GM11168 (cell line): Measurements from ENCODE around the gene NR5A1.

Experiments
- in situ Hi-C: fragments of 300-500 bp; cut with MboI; formaldehyde crosslinking; loops from one replicate; pipeline ENCODE4 v1.12.0; 2022; ENCODE audit warnings: low sequenced_read_pairs; ENCODE audit not compliant: unreplicated experiment

The NR5A1 gene

DNA sequence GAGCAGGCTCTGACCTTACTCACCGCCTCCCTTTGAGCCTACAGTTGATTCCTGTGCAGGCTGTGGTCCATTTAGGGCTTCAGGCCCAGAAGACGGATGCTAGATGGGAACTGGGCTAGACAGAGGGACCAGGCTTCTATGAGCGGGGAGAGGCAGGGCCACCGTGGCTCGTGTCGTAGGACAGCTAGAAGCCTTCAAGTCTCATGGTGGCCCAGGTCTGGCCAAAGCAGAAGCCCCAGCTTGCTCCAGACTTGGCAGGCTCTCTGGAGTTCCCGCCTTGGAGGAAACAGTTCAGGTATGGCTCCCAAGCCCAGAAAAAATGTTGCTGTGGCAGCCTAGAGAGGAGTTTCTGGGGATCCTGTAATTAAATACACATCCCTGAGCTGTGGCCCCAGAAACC is 10.9 kb upstream of the NR5A1 start:
- in situ Hi-C loops = no loop called here

DNA sequence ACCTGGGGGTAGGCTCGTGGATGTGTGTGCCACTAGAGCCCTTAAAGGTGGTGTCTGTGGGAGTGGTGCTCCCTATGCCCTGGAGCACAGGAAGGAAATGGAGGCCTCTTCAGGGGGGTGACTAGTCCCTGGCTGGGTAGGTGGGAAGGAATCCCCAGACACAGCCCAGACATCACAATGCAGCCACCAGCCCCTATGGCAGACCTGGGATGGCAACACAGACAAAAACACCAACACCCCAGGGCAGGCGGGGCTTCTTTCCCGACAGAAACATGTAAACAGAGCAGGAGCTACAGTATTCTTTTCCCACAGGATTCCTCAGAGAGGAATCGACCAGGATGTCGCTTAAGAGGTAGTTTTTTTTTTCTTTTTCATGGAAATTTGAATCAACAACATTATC is 10.4 kb upstream of the NR5A1 start:
- in situ Hi-C loops = no loop called here

DNA sequence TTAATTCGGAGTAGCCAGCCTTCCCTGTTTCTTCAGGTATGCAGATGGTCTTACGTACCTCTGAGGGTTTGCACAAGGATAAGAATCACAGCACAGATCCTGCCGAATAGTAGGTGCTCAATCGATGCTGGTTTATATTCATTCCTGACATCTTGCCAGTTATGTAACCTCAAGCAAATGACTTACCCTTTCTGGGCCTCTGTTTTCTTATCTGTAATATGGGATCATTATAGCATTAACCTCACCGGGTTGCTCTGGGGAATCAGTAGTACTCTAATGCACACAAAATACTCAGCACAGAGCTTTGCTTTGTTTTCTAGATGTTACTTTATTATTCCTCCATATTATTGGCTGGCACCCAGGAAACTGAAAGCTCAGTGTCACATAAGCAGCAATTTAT is 7.7 kb upstream of the NR5A1 start:
- in situ Hi-C loops = no loop called here

DNA sequence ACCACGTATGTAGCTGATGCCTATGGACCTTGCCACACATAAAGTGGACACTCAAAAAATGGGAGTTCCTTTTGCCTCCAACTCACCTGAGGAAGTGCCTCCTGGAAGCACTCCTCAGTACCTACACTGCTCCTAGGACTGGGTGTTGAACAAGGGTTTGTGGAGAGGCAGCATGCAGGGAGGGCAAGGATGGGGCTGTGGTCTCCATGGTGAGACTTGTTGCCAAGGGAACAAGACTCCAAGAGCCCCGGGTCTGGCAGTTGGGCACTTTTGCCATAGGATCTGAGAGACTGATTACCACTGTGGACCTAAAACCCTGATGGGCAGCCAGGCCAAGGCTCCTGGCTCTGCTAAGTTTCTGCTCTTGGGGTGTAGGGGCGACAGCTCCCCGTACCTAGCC is 6.9 kb upstream of the NR5A1 start:
- in situ Hi-C loops = no loop called here

DNA sequence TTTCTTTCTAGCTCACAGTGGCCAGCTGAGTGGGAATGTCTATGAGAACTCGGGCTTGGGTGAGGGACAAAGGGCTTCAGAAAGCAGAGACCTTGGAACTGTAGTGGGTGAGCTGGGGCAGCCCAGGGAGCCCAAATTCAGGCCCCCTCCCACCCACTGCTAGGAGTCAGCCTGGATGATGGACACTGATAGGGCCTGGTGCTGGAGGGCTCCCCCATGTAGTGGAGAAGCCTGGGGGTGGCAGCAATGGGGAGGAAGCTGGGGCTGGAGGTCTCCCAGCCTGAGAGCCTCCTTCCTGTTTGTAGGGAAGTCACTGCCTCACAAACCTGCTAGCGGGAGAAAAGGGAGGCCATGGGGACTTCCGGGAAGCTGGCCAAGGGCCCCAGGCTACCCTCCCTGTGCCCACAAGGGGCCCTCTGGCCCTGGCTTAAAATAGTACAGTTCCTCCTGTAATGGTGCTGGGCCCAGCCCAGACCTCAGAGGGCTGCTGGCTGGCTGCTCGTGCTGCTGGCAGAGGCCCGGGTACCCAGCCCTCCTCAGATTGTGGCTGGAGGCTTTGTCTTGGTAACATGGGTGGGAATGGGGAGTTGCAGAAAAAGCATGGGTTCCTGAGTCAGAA is 6.3 kb upstream of the NR5A1 start:
- in situ Hi-C loops = no loop called here

DNA sequence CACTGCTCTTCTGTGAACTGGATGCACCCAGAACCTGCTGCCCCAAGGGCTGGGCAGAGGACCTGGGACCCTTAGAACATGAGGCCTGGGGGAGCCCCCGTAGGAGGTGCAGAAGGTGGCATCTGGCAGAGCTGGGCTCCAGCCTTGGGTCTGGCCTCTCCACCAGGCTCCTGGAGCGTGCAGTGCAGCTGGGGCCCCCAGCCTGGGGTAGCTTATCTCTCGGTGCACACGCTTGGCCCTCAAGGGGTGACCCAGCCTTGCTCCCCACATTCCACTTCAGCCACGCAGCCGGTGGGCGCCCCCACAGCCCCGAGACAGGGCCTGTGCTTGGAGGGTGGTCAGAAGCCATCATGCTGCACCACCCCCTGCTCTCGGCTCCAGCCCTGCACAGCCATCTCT is 5.6 kb upstream of the NR5A1 start:
- in situ Hi-C loops = no loop called here

DNA sequence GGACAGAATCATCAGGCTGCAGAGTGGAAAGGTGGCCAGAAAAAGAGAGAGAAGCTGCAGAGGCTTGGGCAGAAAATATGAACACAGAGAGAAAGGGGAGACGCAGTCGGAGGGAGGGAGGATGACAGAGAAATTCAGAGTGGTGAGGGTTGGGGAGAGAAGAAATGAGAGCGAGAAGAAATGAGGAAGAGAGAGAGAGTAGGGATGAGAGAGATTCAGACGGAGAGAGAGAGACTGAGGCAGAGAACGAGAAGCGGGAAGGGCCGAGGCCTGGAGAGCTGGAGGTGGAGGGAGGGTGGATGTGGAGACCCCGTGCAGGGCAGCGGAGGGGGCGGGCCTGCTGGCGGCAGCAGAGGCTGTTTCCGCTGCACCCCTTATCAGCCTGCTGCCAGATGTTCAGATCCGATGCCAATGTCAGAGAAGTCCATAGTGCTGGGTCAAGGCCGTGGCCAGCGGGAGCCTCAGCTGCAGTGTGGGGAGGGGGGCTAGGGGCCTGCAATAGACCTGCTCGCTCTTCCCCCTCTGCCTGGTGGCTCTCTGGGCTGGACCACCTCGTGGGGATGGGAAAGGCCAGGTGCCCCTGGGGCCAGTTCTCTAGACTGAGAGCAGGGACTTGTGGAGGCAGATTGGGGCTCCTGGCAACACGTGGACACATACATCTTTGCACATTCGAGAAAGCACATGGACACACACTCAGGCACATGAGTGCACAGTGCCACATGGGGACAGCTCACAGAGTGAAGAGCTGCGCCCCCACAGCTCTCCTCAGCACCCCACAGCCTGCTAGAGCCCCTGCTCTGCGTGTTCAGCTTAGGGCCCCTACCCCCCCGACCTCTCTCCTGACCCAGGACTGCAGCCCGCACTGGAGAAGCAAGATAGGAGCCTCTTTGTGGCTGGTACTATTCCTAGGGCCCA is 4.9 kb upstream of the NR5A1 start:
- in situ Hi-C loops = no loop called here

DNA sequence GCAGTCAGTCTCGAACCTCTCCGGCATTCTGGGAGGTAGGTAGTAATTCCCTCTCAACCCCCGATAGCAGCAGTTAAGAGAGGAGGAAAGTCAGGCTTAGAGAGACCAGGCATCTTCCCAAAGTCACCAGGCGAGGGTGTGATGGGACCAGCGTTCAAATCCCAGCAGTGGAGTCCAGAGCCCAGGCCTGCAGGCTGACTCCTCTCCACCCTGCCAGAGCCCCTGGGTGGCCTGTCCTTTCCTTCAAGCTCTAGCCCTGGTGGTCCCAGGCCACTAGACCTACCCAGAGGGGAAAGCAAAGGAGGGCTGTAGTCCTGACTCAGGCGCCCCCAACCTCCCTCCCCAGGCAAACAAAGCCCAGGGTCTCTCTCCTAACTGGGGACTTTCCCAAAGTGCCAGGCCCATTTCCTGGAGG is 4.2 kb upstream of the NR5A1 start:
- in situ Hi-C loops = no loop called here

DNA sequence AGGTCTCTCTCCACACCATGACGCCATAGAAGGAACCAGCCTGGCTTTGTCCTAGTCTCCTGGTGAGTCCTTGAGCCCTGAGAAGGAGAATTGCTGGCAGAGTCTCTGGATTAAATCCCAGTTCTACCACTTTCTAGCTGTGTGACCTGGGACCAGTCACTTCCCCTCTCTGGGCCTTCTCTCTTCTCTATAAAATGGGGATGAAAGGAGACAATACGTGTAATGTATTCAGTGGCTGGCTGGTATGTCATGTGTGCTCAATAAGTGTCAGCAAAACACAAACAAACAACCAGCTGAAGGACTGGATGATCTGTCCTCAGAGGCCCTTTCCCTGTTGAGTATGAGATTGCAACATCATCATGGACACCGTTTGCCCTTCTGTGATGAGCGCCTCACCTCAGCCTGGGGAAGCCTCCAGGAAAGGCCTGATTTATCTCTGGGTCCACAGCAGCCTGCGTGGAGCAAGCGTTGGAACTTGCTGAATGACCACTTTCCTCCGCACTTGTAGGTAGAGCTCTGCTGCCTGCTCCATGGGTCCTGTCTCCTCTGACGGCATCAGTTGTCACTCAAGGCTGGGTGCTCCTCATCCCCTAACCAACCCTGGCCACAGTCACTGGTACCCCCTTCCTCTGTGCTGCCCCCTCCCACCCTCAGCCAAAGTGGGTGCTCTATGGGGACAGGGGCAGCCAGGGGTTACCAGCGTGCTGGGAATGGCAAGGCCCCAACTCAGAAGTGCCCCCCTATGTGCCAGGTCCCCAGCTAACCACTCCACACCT is 3.6 kb upstream of the NR5A1 start:
- in situ Hi-C loops = no loop called here

DNA sequence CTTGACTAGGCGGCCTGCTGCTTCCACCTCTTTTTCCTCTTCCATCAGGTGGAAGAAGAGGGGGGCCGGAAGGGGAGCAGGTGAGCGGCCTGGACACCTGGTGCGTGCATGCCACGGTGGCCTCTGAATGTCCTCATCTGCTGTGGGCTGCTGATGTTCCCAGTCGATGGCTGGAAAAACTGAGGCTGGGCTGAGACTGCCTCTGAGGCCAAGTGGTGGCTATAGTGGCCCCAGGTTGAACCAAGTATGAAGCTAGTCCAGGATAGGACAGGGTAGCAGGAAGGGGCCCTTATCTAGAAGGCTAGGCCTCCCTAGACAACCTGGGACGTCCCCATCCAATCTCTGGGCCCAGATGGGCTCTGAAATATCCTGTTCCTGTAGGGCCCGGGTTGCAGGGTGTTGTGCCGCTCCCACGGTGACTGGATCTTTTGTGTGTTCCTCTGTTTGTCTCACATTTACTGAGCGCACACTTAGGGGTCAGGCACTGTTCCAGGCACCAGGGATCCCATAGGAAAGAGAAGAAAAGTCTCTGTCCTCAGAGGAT is 753 bp upstream of the NR5A1 start:
- in situ Hi-C loops = no loop called here

DNA sequence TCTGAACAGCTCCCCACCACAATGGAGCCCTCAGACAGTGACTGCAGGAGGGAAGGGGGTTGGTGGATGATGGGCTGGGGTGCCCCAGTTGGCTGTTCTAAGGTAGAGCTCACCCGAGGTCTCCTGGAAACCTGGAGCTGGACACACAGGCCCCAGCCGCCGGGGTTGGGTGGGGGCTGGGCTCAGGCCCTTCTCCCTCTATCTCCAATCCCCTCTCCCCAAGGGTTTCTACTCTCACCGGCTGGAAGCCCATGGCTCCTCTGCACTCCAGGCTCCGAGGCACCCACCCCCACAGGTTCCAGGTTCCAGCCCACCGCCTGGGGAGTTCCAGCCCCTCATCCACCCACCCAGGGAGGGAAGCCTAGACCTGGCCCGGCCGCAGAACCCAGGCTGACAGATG is 766 bp downstream of the NR5A1 start:
- in situ Hi-C loops = no loop called here

DNA sequence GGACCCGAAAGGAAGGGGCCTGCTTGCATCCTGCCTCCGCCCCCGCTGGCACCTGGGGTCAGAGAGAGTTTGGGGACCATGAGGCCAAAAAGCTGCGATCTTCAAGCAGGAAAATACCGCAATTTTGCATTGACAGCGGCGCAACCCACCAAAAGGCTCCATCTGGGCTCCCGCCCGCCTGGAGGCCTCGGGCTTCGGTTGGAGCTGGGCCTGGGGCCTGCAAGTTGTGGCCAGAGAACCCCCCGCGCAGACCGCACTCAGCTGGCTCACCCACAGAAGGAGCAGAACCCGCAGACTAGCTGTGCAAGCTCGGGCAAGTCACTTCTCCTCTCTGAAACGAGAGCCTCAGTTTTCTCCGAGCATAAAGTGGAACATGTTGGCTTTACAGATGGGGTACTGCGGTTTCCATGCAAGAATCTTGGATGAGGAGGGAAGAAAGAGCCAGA is 1.3 kb downstream of the NR5A1 start:
- in situ Hi-C loops = no loop called here

DNA sequence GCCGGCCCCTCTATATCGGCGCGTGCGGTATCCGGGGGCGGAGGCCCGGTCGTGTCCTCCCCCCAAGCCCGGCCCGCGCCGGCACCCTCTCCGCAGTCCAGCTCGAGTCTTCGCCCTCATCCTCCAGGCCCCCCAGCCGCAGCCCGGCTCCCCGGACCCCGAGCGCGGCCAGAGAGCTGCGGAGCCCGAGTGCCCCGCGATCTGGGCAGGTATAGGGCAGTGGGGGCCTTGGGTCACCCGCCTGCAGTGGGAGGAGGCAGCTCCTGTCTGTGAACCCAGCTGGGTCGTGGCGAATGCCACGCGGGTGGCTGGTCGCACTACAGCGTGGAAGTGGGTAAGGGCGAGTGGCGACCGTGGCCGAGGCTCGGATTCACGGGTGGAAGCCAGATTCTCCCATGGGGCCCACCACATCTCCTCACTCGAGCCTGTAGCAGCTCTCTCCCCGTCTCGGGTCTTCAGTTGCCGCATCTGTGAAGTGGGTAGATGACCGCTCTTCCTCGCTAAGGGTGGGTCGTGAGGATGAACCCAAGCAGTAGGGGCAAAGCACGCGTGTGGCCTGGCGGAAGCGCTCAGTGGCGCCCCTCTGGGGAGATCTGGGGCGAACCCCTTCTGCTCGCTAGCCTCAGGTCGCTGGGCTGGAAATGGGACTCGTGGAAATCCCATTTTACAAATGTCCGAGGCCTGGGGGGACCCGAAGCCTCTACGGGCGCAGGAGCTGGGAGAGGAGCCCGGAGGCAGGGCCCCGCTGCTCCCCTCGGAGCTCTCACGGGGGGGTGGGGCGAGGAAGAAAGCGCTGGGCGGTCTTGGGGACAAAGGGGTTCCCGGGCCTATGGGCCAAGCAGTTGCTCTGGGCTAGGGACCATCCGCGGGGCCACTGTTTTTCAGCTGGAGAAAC is 1.9 kb downstream of the NR5A1 start:
- in situ Hi-C loops = no loop called here

DNA sequence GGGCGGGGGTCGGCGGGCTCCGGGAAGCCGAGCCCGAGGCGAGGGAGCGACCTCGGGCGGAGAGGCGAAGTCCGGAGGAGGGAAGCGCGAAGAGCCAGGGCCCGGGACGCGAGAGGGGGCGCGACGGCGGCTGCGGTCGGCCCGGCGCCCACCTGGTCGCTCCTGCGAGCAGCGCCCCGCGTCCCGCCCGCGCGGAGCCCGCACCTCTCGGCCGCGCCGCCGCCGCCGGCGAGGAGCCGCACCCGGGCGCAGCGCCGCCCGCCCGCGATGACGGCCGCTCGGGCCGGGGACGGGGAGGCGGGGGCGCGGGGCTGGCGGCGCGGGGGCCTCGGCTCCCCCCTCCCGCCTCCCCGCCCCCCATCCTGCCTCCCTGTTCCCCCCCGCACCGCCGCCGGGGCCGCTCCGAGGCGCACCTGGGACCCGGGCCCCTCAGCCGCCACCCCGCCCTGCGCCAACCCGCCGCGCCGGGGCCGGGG is 2.6 kb downstream of the NR5A1 start:
- in situ Hi-C loops = no loop called here

DNA sequence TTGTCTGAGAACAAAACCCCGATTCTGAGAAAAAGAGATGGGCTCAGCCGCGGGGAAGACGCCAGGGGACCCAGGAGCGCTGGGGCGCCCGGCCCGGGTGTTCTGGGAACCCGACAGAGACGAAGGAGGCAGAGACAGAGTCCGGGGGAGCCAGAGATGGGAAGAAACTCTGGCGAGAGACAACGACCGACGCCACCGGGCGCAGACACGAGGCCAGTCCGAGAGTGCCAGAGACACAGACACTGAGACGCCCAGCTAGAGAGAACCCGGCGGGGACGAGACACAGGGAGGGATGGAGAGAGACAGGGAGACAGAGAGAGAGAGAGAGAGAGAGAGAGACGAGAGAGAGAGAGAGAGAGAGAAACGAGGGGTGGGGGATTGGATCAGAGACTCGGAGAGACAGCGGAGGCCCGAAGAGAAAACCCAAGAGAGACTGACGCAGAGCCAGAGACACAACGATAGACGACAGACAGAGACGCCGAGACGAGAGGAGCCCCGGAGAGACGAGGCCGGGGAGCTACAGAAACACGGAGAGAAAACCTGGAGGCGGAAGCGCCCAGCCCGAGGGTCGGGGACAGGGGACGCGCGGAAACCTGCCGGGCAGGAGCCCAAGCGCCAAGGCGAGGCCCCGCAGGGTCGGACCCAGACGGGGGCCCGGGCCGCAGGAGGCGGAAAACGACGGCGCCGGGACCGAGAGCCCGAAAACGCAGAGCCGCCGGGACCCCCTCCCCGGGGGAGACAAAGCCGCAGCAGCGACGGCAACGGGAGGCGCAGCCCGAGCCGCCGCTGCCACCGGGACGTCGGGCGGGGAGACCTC is 3.3 kb downstream of the NR5A1 start:
- in situ Hi-C loops = no loop called here

DNA sequence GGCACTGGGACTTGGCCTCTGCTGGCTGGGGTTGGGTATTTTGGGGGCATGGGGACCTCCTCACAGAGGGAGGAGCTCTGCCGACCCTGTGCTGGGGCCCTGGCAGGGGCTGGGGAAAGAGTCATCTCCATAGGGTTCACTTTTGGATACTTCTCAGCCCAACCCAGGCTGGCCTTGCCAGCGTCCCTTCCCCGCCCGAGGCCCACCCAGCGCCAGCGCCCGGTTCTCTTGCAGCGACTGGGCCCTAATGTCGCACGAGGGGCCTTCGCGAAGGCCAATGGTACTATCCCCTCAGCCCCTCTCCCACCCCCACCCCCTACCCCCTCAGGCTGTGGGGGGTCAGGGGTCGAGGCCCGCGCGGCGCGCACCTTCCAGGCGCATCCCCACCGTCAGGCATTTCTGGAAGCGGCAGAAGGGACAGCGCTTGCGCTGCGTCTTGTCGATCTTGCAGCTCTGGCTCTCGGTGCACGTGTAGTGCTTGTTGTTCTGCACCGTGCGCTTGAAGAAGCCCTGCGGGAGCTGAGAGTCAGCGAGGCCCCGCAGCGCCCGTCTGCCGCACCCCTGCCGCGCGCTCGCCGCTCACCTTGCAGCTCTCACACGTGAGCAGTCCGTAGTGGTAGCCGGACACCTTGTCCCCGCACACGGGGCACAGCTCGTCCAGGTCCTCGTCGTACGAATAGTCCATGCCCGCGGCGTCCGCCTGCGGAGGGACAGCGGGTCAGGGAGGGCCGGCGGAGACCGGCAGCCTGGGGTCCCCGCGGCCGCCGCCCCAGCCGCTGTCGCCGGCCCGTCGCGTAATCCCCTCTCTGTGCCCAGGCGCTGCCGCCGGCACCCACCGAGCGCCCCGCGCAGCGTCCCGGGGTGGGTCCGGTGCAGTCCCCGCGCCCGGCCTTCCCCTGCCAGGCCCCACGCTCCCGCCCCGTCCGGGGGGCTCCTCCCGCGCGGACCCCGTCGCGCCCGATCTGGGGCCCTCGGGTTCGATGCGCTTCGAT is 4.2 kb downstream of the NR5A1 start:
- in situ Hi-C loops = no loop called here

DNA sequence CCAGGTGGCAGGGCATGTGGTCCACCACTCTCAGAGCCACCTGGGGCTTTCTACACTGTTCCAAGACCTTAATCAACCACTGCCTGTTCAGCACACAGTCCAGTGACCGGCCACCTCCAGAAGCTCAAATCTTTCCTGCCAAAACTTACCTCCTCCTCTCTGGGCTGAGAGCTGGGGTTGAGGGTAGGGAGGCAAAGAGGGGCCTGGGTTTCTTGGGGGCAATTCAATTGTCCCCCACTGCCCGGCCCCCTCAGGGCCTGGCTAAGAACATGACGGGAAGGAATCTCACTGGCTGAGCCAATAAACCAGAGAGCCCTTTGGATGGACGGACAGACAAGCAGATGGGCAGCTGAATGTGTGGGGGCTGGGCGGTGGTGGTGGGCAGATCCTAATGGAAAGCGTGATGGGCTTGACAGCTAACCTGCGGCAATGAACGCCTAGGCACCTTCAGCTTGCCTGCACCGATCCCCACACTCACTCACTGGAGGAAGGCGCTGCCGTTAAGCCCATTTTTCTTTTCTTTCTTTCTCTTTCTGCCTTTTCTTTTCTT is 5.4 kb downstream of the NR5A1 start:
- in situ Hi-C loops = no loop called here
